GM21529 (cell line): ENCODE results near the gene PGF.
"Not testable (repeated sequence)": the region's sequence is repeated elsewhere in the genome, so short reads cannot be mapped to it uniquely, and the experiment has no call there.

Source experiments
- ATAC-seq: cut with Tn5 transposase; IDR thresholded peaks from one replicate; pipeline ENCODE4 v1.9.1; 2021; ENCODE audit not compliant: unreplicated experiment

PGF gene

DNA sequence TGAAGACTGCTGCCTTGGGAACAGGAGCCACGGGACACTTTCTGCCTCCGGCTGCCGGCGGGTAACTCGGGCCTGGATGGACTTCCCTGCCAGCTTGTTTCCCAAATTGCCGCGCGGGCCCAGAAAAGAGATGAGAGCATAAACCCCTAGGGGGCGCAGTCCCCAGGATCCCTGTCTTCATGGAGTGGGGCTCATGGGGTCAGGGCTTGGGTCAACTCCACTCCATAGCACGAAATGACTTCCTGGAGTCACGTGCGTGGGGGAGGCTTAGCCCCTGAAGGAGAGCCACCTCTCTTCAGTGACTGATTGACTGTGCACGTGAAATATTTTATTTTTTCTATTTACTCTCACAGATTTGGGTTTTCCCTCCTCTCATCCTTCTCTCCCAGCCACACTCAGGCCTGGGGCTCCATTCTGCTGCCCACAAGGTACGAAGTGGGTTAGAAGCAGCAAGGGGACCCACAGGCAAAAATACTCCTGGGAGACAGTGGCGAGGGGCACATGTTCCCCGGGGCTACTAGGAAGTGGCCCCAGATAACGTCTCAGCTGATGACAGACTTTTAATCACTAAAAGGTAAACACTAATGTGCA, 10.0 kb downstream of the PGF start:
- no peak for ATAC-seq

DNA sequence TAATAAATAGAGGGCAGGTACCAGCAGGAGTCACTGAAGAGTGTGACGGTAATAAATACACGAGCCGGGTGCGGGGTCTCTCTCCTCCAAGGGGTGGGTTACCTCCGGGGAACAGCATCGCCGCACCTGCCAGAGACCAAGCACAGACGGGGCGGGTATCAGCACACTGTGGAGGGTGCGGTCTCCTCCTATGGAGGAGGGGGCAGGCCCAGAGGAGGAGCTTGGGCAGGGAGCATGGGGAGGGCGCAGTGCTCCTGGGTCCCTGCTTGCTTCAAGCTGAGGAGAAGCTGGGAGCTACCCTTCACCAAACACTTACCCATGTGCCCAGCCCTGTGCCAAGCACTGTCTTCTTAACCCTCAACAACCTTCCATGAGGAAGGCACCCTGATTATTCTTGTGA, 12.8 kb downstream of the PGF start:
- no peak for ATAC-seq

DNA sequence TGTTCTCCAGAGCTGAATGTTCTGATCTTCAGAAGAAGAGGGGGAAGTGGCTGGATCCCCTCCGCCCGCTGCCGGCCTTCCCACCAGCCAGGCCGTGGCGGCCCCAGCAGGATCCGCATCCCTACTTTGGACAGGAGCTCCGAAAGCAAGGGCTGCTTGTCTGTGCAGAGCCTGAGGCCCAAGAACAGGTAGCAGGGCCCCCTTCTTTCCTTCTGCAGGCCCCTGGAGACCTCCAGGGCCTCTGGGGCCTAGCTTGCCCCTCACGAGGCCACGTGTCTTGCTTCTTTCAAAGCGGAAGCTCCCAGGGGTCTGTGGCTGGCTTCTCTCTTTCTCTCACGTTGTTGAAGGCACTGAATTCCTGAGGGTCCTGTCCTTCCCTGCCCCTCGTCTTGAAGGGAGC, 13.2 kb downstream of the PGF start:
- peak; percentile 26 for ATAC-seq

- peak; percentile 58 for ATAC-seq
Measured at GRCh38 chr14:74941676-74942097, 13.7 kb downstream of the PGF start.

DNA sequence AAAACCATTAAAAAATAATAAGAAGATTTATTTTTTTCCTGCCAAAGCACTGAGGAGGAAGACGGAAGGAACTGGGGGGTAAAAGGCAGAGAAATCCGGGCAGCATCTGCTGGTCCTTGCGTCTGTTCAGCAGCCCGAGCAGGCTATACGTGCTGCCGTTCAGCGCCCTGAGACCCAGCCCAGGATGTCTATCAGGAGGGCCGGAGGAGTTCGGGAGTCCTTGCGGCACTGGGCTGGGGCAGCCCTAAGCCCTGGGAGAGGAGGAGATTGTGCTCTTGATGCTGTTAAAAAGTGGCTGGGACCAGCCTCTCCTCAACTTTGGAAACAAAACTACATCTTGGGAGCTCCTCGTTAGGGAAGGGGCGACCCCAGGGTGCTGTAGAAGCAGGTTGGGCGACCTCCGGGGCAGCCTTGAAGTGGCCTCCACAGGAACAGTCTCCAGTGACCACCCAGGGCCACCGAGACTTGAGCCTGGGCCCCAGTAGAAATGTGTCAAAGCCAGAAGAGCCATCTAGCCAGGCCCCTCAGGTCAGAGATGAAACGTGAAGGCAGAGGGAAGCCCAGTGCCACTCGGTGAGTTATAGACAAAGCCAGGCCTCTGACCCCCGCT, 14.3 kb downstream of the PGF start:
- ATAC-seq = no peak

DNA sequence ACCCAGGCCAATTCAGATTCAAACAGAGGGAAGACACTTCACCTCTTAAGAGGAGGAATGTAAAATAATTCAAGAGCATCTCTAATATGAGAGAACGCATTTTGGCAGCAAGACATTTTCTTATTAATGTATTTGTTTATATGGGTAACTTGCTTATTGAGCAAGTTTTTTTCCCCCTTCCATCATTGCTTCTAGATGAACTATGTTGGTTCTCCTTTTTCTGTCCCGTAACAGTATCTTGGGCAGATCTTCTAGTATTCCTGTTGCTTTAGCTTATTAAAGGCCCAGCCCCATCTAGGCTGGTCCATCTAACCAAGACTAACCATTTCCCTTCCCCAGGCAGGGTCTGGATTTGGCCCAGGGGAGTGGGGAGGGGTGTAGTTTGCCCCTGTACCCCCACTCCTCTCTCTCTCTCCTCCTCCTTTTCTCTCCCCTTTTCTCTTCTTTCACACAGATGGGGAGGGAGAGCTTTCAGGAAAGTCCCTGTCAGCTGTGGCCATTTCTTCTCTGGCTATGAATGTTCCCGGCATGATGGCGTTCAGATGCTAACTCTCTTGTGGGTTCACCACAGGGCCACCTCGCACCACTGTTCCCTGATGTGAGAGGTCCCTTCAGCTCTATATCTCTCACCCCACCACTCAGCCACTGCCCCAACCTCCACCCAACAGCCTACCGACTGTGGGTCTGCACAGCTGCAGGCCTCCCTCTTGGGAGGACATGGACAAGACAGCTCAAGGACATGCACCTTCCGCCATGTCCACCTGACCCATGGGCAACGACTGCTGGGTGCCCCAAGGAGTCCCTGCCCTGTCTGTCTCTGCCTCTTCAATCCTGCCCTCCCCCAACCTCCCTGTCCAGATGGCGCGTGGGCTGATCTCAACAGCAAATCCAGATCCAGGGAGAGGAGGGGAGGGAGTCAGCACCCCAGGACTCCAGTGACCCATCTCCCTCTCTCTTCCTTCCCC, 16.6 kb downstream of the PGF start:
- ATAC-seq = no peak

DNA sequence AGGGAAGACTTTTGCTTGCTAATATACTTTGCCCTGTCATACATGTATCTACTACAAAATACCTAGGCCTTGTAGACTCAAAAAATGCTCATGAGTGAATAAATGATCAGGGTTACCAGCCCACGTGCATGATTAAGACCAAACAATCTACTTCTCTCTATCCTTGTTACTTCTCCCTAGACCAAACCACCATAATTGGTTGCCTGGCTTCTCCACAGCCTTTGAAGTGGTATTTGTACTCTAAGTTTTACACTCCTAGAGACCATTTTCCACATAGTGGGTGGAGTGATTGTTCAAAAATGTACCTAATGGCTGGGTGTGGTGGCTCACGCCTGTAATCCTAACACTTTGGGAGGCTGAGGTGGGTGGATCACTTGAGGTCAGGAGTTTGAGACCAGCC, 18.2 kb downstream of the PGF start:
- ATAC-seq = no peak

DNA sequence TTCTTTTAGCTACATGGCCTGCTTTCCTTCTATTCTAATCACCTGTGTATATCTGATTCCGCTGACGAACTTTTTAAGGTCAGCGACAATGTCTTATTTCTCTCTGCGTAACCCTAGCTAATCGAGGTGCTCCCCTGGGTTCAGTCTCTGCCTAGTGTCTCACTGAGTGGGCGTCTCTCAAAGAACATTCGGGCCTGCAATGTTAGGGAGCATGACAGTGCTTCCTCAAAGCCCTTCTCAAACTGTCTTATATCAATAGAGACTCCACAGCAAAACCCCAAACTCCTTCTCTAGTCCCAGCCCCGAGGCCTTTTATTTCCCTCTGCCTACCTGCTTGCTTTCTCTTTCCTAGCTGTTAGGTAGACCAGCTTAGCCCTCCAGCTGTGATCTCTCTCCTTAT, 18.7 kb downstream of the PGF start:
- ATAC-seq = no peak

DNA sequence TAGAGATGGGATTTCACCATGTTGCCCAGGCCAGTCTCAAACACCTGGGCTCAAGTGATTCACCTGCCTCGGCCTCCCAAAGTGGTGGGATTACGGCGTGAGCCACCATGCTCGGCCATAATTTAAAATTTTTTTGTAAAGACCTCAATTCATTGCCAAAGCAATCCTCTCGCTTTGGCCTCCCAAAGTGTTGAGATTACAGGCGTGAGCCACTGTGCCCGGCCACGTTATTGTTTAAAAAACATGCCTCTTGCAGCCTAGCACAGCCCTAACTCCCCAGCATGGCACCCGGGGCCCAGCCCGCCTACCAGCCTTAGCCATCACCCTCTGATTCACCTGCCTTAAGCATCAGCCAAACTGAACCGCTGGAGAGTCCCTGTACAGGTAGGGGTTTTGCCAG, 19.2 kb downstream of the PGF start:
- ATAC-seq = no peak

DNA sequence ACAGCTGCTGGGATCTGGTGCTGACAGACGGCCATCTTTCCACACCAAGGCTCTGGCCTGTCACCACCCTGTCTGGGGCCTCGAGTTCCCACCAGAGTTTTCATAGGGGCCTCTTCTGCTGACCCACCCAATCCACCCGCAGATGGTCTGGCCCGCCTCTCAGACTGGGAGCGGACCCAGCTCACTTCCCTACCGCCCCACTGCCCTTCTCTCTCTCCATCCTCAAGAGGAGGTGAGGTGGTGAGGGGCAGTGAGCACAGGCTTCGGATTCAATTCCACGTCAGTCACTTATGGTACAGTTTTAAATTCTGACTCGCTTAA, 20.1 kb downstream of the PGF start:
- ATAC-seq = no peak

- ATAC-seq = no peak
Measured at GRCh38 chr14:74934476-74935359, 20.7 kb downstream of the PGF start.

- no peak for ATAC-seq
Measured at GRCh38 chr14:74934041-74934440, 21.4 kb downstream of the PGF start.

DNA sequence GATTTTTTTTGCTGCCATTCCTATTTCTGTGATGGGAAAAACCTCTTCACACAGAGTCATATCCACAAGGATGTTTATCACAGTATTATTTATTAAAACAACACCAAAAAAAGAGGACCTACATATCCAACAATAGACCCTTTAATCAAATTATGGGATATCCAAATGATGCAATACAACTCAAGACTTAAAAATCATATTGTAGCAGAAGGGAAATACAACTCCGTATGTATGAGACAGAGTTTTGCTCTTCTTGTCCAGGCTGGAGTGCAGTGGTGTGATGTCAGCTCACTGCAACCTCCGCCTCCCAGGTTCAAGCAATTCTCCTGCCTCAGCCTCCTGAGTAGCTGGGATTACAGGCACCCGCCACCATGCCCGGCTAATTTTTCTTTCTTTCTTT, 22.5 kb downstream of the PGF start:
- not testable (repeated sequence) for ATAC-seq

GRCh38 chr14:74932401-74932901, 22.9 kb downstream of the PGF start:
- ATAC-seq = no peak

DNA sequence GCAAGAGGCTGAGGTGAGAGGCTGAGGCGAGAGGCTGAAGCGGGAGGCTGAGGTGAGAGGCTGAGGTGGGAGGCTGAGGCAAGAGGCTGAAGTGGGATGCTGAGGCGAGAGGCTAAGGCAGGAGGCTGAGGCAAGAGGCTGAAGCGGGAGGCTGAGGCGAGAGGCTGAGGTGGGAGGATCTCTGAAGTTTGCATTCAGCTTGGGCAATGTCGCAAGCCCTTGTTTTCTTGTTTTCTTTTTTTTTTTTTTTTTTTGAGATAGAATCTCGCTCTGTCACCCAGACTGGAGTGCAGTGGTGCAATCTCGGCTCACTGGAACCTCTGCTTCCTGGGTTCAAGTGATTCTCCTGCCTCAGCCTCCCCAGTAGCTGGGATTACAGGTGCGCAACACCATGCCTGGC, 23.7 kb downstream of the PGF start:
- not testable (repeated sequence) for ATAC-seq

- ATAC-seq = no peak
Measured at GRCh38 chr14:74929242-74929641, 26.2 kb downstream of the PGF start.

GRCh38 chr14:74927225-74927624, 28.2 kb downstream of the PGF start:
- ATAC-seq = no peak

- no peak for ATAC-seq
Measured at GRCh38 chr14:74924061-74924460, 31.3 kb downstream of the PGF start.

GRCh38 chr14:74922752-74923401, 32.5 kb downstream of the PGF start, which contains the start of gene RPS6KL1:
RPS6KL1 (minus strand) TSS chr14:74923260; CDS start chr14:74921541, 1,719 bp downstream.
- ATAC-seq = peak; percentile 90

DNA sequence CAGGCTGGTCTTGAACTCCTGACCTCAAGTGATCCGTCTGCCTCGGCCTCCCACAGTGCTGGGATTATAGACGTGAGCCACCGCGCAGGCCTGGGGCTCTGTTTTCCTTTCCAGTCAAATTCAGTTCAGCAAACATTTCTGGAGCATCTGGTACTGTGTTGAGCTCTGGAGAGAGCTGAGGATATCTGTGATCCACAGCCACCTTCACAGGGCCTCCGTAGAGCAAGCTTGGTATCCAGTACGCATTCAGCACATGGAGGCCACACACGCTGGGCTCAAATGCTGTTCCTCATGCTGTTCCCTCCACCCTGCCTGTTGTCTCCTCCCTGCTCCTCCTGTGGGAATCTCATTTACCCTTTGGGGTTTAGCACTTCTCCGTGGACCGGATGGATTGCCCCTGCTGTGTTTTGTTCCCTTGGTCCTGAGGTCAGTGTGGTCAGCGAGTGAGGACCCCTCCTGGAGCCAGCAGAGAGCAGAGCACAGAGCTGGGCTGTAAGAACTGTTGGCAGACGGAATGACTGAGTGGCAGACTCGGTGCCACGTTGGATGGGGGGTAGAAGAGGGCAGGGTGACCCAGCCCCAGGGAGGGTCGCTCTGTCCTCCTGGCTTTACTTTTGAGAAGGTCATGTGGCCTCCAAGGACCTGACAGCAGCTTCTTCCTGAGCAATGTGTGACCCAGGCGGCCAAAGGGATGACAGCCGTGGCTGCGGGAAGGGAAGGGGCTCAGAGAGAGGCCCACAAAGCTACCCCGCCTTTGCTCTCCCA, 33.2 kb downstream of the PGF start:
- no peak for ATAC-seq
